Natural killer cell (primary cell): Measurements from ENCODE around the gene TMEM14A. TPM values are rescaled to one million over a fixed set of nuclear protein-coding genes. Genes with fewer than 3 reads are reported as not detected.
"Not testable (repeated sequence)": the region's sequence is repeated elsewhere in the genome, so short reads cannot be mapped to it uniquely, and the experiment has no call there.

Experiments
- ATAC-seq, 3 donors: fragments of 150-1000 bp in 2 of 3; fragments of 200-7000 bp in 1 of 3; cut with Tn5 transposase; 1 replicate in 1 of 3; 2 replicates in 2 of 3; pipeline ENCODE4 v1.10.0; 2021; ENCODE audit warnings: mild to moderate bottlenecking in 2 of 3, moderate library complexity in 2 of 3
- DNase-seq, 2 donors: peaks; one replicate each; pipeline versions ENCODE4 v3.0.0 to v3.0.0-alpha.2; 2013 to 2021; ENCODE audit warnings: mixed read lengths in 1 of 2
- H3K27ac ChIP-seq: one replicate; pipeline ENCODE4 v1.5.1; 2013; ENCODE audit warnings: mild to moderate bottlenecking, low read length
- H3K27me3 ChIP-seq: one replicate; pipeline ENCODE4 v1.6.1; 2013; ENCODE audit warnings: low read length; ENCODE audit not compliant: control insufficient read depth, insufficient read depth
- H3K36me3 ChIP-seq: one replicate; pipeline ENCODE4 v1.6.1; 2013; ENCODE audit warnings: low read length; ENCODE audit not compliant: control insufficient read depth, insufficient read depth
- H3K4me1 ChIP-seq: one replicate; pipeline ENCODE4 v1.6.1; 2013; ENCODE audit warnings: low read length; ENCODE audit not compliant: control insufficient read depth, insufficient read depth
- H3K4me3 ChIP-seq: one replicate; pipeline ENCODE4 v1.5.1; 2013; ENCODE audit warnings: low read length
- H3K9me3 ChIP-seq: one replicate; pipeline ENCODE4 v1.6.1; 2013; ENCODE audit warnings: low read length; ENCODE audit not compliant: control insufficient read depth, insufficient read depth
- H3K27ac Mint-ChIP-seq, 2 donors: one replicate each; pipeline ENCODE4 v1.8.0; 2022; ENCODE audit warnings: mild to moderate bottlenecking in 2 of 2, mixed read lengths in 2 of 2, moderate library complexity in 1 of 2
- H3K27me3 Mint-ChIP-seq, 2 donors: one replicate each; pipeline ENCODE4 v1.8.0; 2022; ENCODE audit warnings: low read depth in 2 of 2, mixed read lengths in 2 of 2
- H3K36me3 Mint-ChIP-seq: one replicate; pipeline ENCODE4 v1.8.0; 2022; ENCODE audit warnings: mixed read lengths
- H3K4me1 Mint-ChIP-seq, 2 donors: one replicate each; pipeline ENCODE4 v1.8.0; 2022; ENCODE audit warnings: mixed read lengths in 2 of 2
- H3K4me3 Mint-ChIP-seq: one replicate; pipeline ENCODE4 v1.8.0; 2022; ENCODE audit warnings: mild to moderate bottlenecking, moderate library complexity, mixed read lengths
- H3K9me3 Mint-ChIP-seq, 2 donors: one replicate each; pipeline ENCODE4 v1.8.0; 2022; ENCODE audit warnings: mixed read lengths in 2 of 2
- CTCF ChIP-seq: fragments of 200-600 bp; IDR thresholded peaks from one replicate; pipeline ENCODE4 v1.8.0; 2022; ENCODE audit warnings: antibody characterized with exemption
- WGBS: methylation state at CpG from one replicate; pipeline ENCODE4 v1.1.7; 2013; ENCODE audit warnings: missing lambda C conversion rate; ENCODE audit not compliant: insufficient coverage; 5-methylcytosine and 5-hydroxymethylcytosine counted together
- intact Hi-C: fragments of 100-400 bp; cut with micrococcal nuclease; formaldehyde crosslinking; loops from one replicate; pipeline ENCODE4 v1.14.2; 2022
- total RNA-seq, 4 donors: library from RNA; stranded (reverse); fragments of 120-200 nt in 1 of 4; gene quantifications; one replicate each; pipeline versions ENCODE4 v1.2.3 to v1.2.4, GENCODE V29; 2013 to 2022

The TMEM14A gene
- total RNA-seq, 3 donors from 2014 or later (not counting 1 experiment from before 2014, with no cell fraction given) = 4.8 to 5.6 (median 5.3) TPM

- no peaks in the 10 kb centered on the region for H3K36me3 ChIP-seq
- no peak for ATAC-seq
- Mint-ChIP-seq H3K27me3 (peaks cover 12 to 27% of the 10 kb centered on the region in 2 donors), H3K36me3 (no peaks in the 10 kb centered on the region), H3K9me3 (no peaks in the 10 kb centered on the region), H3K4me3 (no peak overlapping the region), H3K4me1 (no peaks in the 10 kb centered on the region), H3K27ac (no peak overlapping the region)
- H3K9me3 ChIP-seq = no peaks in the 10 kb centered on the region
- intact Hi-C loops = no loop called here
- no peaks in the 10 kb centered on the region for H3K27me3 ChIP-seq
- no peak overlapping the region for H3K4me3 ChIP-seq
- H3K27ac ChIP-seq = no peak overlapping the region
- no peak for DNase-seq
- no peak for TF ChIP-seq CTCF
- WGBS = 100% methylated on average over 3 of the region's 3 CpGs
- no peaks in the 10 kb centered on the region for H3K4me1 ChIP-seq
Measured at GRCh38 chr6:52706001-52706400, 35.1 kb downstream of the TMEM14A start.

GRCh38 chr6:52707963-52708680 is 37.2 kb downstream of the TMEM14A start:
- H3K36me3 Mint-ChIP-seq = no peaks in the 10 kb centered on the region

GRCh38 chr6:52712136-52712535 is 41.2 kb downstream of the TMEM14A start:
- 97% methylated on average over 2 of the region's 2 CpGs for WGBS

More at GRCh38 chr6:52707963-52708680, 37.2 kb downstream of the TMEM14A start:
- Mint-ChIP-seq H3K27ac (no peak overlapping the region), H3K4me1 (no peaks in the 10 kb centered on the region), H3K9me3 (no peaks in the 10 kb centered on the region), H3K27me3 (peaks cover 15 to 18% of the 10 kb centered on the region in 2 donors), H3K4me3 (no peak overlapping the region)
- Histone ChIP-seq H3K27ac (no peak overlapping the region), H3K9me3 (no peaks in the 10 kb centered on the region), H3K4me1 (no peaks in the 10 kb centered on the region), H3K36me3 (no peaks in the 10 kb centered on the region), H3K4me3 (no peak overlapping the region), H3K27me3 (no peaks in the 10 kb centered on the region)
- 84% methylated on average over 3 of the region's 3 CpGs for WGBS
- intact Hi-C loops = no loop called here
- no peak for DNase-seq
- no peak for ATAC-seq
- no peak for TF ChIP-seq CTCF

GRCh38 chr6:52714761-52715160 is 43.8 kb downstream of the TMEM14A start:
- H3K27me3 ChIP-seq, ATAC-seq, DNase-seq, H3K27ac Mint-ChIP-seq, H3K36me3 ChIP-seq, H3K27ac ChIP-seq, H3K9me3 Mint-ChIP-seq, H3K4me3 Mint-ChIP-seq, H3K36me3 Mint-ChIP-seq, H3K4me1 ChIP-seq, intact Hi-C loops, H3K4me1 Mint-ChIP-seq, H3K9me3 ChIP-seq, H3K4me3 ChIP-seq: not testable (repeated sequence)
- H3K27me3 Mint-ChIP-seq = peaks cover 10 to 14% of the 10 kb centered on the region in 2 donors
- WGBS = 95% methylated on average over 9 of the region's 9 CpGs

More at GRCh38 chr6:52712136-52712535, 41.2 kb downstream of the TMEM14A start:
- DNase-seq (no peak), ATAC-seq (no peak)
- Mint-ChIP-seq H3K27ac (no peak overlapping the region), H3K36me3 (no peaks in the 10 kb centered on the region), H3K27me3 (peaks cover 7 to 10% of the 10 kb centered on the region in 2 donors), H3K9me3 (no peaks in the 10 kb centered on the region), H3K4me1 (no peaks in the 10 kb centered on the region), H3K4me3 (no peak overlapping the region)
- Histone ChIP-seq H3K36me3 (no peaks in the 10 kb centered on the region), H3K4me1 (no peaks in the 10 kb centered on the region), H3K9me3 (no peaks in the 10 kb centered on the region), H3K27me3 (no peaks in the 10 kb centered on the region), H3K27ac (no peak overlapping the region), H3K4me3 (no peak overlapping the region)
- intact Hi-C loops = no loop called here
- TF ChIP-seq CTCF = no peak
